ENCODE results near the gene RBBP8NL. TPM values are rescaled to one million over a fixed set of nuclear protein-coding genes. Genes with fewer than 3 reads are reported as not detected.

RBBP8NL gene
- total and polyA plus RNA-seq, 4 donors: under 0.01 to 0.14 TPM; not detected in 2

GRCh38 chr20:62437927-62438326, 10.6 kb upstream of the RBBP8NL start:
- 81% methylated on average over 24 of the region's 24 CpGs for WGBS
- Histone ChIP-seq H3K27ac (ENCODE audit: low read depth in 1 of 2, low read length in 2 of 2) (no peak overlapping the region), H3K36me3 (ENCODE audit: control insufficient read depth in 4 of 4, insufficient read depth in 3 of 4, low read depth in 1 of 4, low read length in 3 of 4) (no peaks in the 10 kb centered on the region), H3K4me3 (ENCODE audit: low read depth in 1 of 3, low read length in 3 of 3) (no peak overlapping the region), H3K9ac (ENCODE audit: low read depth in 1 of 2, low read length in 2 of 2) (no peak overlapping the region), H3K9me3 (ENCODE audit: control insufficient read depth in 4 of 4, low read length in 3 of 4) (no peaks in the 10 kb centered on the region), H3K4me1 (ENCODE audit: control insufficient read depth in 4 of 4, insufficient read depth in 4 of 4, low read length in 3 of 4) (no peaks in the 10 kb centered on the region), H3K27me3 (ENCODE audit: control insufficient read depth in 4 of 4, insufficient read depth in 4 of 4, low read length in 3 of 4) (peaks cover 0 to 3% (median 1%) of the 10 kb centered on the region in 4 donors)
- no peak for TF ChIP-seq ZBTB33 (IDR thresholded peaks at IDR 0.05)
- TF ChIP-seq ATF3 (IDR thresholded peaks at IDR 0.05): no peak
- DNase-seq (ENCODE audit: low spot score): no peak

- no peaks in the 10 kb centered on the region for H3K36me3 ChIP-seq (ENCODE audit: control insufficient read depth in 4 of 4, insufficient read depth in 3 of 4, low read depth in 1 of 4, low read length in 3 of 4)
- TF ChIP-seq FOXA1 (IDR thresholded peaks at IDR 0.05) (no peak), RXRA (IDR thresholded peaks at IDR 0.05) (peak in 1 of 2 donors; percentile 46)
- H3K9ac ChIP-seq (ENCODE audit: low read depth in 1 of 2, low read length in 2 of 2): no peak overlapping the region
- WGBS: 69% methylated on average over 12 of the region's 12 CpGs
- no peak overlapping the region for H3K27ac ChIP-seq (ENCODE audit: low read depth in 1 of 2, low read length in 2 of 2)
- H3K9me3 ChIP-seq (ENCODE audit: control insufficient read depth in 4 of 4, low read length in 3 of 4): no peaks in the 10 kb centered on the region
- no peaks in the 10 kb centered on the region for H3K4me1 ChIP-seq (ENCODE audit: control insufficient read depth in 4 of 4, insufficient read depth in 4 of 4, low read length in 3 of 4)
- peaks cover 0 to 3% (median 1%) of the 10 kb centered on the region in 4 donors for H3K27me3 ChIP-seq (ENCODE audit: control insufficient read depth in 4 of 4, insufficient read depth in 4 of 4, low read length in 3 of 4)
- no peak overlapping the region for H3K4me3 ChIP-seq (ENCODE audit: low read depth in 1 of 3, low read length in 3 of 3)
- DNase-seq (ENCODE audit: low spot score): no peak
Measured at GRCh38 chr20:62437496-62437895, 10.2 kb upstream of the RBBP8NL start.

GRCh38 chr20:62436692-62437091, 9.4 kb upstream of the RBBP8NL start:
- no peaks in the 10 kb centered on the region for H3K36me3 ChIP-seq (ENCODE audit: control insufficient read depth in 4 of 4, insufficient read depth in 3 of 4, low read depth in 1 of 4, low read length in 3 of 4)
- TF ChIP-seq FOXA1 (IDR thresholded peaks at IDR 0.05): no peak
- no peak for TF ChIP-seq HNF4A (conservative IDR thresholded peaks at IDR 0.05)
- no peak for TF ChIP-seq ATF3 (IDR thresholded peaks at IDR 0.05)
- TF ChIP-seq YY1 (IDR thresholded peaks at IDR 0.05): no peak
- TF ChIP-seq FOXA2 (IDR thresholded peaks at IDR 0.05): no peak
- TF ChIP-seq TAF1 (conservative IDR thresholded peaks at IDR 0.05): no peak
- no peak for TF ChIP-seq ZBTB33 (IDR thresholded peaks at IDR 0.05)
- H3K4me3 ChIP-seq (ENCODE audit: low read depth in 1 of 3, low read length in 3 of 3): no peak overlapping the region
- no peak overlapping the region for H3K9ac ChIP-seq (ENCODE audit: low read depth in 1 of 2, low read length in 2 of 2)
- no peak for DNase-seq (ENCODE audit: low spot score)
- H3K27me3 ChIP-seq (ENCODE audit: control insufficient read depth in 4 of 4, insufficient read depth in 4 of 4, low read length in 3 of 4): peaks cover 0 to 3% (median 0%) of the 10 kb centered on the region in 4 donors
- WGBS: 84% methylated on average over 3 of the region's 3 CpGs
- H3K27ac ChIP-seq (ENCODE audit: low read depth in 1 of 2, low read length in 2 of 2): no peak overlapping the region
- H3K4me1 ChIP-seq (ENCODE audit: control insufficient read depth in 4 of 4, insufficient read depth in 4 of 4, low read length in 3 of 4): no peaks in the 10 kb centered on the region
- no peaks in the 10 kb centered on the region for H3K9me3 ChIP-seq (ENCODE audit: control insufficient read depth in 4 of 4, low read length in 3 of 4)
